Activated naive CD4-positive, alpha-beta T cell treated with Interleukin-2 at 50 U/mL for 16 hours (primary cell): ENCODE results near the gene OR1A2.
"Not testable (repeated sequence)": the region's sequence is repeated elsewhere in the genome, so short reads cannot be mapped to it uniquely, and the experiment has no call there.

ENCODE experiments used
- DNase-seq: peaks from one replicate; pipeline ENCODE4 v3.0.0-alpha.2; 2020

Gene OR1A2, protein sequence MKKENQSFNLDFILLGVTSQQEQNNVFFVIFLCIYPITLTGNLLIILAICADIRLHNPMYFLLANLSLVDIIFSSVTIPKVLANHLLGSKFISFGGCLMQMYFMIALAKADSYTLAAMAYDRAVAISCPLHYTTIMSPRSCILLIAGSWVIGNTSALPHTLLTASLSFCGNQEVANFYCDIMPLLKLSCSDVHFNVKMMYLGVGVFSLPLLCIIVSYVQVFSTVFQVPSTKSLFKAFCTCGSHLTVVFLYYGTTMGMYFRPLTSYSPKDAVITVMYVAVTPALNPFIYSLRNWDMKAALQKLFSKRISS

DNA sequence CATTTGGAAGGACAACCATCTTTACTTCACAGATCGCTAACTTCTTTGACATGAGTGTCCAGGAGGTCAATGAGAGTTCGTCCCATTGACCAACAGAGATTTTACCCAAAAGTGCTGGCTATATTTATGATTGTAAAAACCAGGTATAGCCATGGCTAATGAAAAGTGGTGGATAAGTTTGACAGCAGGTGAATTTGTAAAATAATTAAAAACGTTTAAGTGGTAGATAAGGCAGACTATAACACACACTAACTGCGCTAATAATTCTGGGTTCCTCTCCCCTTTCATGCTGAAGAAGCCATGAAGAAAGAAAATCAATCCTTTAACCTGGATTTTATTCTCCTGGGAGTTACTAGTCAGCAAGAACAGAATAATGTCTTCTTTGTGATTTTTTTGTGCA lies at the start of gene OR1A2:
Gene OR1A2 (plus strand): TSS at position 301 of the 400 bp plus-strand sequence. CDS start 0 bp downstream, at position 301.
- DNase-seq = no peak

DNA sequence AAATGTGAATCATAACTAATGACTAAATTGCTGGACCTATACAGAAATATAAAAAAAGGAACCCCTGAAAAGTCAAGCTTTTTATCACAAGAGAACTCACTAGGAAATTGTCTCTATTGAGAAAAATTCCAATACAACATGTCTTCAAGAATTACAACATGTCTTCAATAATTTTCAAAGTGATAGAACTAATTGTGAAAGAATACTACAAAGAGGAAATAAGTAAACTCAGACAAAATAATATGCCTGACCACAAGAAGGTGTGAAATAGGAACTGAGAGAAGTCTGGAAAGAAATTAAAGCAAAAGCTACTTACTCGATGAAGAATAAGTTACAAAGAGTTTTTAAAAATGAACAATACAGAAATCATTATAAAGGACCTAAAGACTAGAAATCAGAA lies 40.1 kb upstream of the OR1A2 start:
- no peak for DNase-seq

DNA sequence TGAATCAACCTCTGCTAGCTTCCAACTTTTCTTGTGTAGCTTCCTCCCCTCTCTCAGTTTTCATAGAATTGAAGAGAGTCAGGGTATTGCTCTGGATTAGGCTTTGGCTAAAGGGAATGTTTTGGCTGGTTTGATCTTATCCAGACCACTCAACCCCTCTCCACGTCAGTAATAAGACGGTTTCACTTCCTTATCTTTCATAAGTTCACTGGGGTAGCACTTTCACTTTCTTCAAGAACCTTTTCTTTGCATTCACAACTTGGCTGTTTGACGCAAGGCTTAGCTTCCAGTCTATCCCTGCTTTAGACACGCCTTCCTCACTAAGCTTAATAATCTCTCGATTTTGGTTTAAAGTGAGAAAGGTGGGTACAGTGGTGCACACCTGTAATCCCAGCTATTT lies 29.7 kb upstream of the OR1A2 start:
- no peak for DNase-seq

DNA sequence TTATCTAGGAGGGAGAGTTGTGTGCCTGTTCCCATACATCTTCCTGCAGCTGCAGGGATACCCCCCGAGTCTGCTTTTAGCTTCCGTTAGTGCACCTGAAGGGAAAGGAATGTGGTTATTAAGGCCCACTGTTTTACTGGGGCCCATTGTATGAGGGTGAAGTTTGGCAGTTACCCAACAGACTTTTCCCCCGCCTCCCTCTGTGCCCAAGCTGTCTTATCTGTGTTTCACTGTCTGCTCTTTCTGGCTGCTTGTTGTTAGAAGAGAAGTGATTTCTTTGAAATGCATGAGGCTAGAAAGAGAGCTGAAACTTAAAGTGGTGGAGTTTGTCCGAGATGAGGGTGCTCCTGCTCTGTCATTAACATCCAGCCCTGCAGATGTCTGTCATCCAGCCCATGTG lies 7.4 kb upstream of the OR1A2 start:
- DNase-seq = no peak

DNA sequence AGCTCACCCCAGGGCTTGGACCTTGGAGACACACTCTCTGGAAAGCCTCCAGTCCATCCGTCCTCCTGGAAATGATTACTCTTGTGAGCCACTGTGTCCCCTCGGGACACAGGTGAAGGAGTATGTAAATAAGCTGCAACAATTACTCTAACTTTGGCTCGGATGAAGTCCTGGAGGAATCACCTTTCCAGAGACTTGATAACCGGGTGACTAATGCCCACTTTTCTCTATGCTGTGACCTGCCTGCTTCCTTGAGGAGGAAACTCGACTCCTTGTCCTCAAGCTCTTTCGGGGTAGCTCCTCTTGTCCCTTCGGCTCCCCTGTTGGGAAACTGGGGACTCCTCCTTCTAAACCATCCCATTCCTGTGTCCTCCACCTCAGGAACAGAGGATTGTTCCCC lies 10.0 kb downstream of the OR1A2 start, which contains the start of gene OR1A1:
Gene OR1A1 (plus strand): TSS at position 301 of the 400 bp plus-strand sequence. CDS start 7,954 bp downstream, outside the sequence.
- DNase-seq = no peak

DNA sequence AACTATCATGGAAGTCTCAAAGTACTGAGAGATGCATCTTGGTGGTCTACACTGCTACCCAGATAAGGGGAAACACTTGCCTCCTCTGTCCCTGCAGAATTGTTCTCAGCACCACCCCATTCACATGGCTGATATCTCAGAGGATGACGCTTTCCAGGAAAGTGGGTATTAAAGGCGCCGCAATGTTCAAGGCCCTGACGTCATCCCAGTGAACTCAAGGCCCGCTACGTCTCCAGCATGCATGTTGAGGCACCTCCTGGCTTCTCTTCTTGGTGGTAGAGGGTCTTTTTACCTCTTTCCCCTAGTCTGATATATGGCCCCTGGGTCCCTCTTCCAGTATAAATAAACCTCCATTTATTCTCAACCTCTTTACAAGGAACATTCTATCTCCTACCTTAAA lies 11.2 kb downstream of the OR1A2 start:
- DNase-seq = no peak

DNA sequence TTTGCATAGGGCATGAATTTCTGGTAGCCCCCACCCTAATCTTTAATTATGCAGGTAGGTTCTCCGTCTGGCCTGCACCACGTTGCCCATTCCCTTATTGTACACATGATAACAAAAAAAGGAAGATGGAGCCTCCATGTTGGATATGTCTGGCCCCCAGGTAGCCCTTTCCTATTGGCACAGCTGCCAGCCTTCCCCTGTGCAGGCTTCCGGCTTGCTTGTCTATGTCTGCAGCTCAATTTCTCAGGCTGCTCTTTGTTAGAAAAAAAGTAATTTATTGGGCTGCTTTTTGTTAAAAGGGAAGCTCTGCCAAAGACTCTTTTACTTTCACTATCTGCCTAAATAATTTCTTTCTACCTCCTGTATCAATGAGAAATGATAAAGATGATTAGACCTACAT lies 15.7 kb downstream of the OR1A2 start:
- no peak for DNase-seq

DNA sequence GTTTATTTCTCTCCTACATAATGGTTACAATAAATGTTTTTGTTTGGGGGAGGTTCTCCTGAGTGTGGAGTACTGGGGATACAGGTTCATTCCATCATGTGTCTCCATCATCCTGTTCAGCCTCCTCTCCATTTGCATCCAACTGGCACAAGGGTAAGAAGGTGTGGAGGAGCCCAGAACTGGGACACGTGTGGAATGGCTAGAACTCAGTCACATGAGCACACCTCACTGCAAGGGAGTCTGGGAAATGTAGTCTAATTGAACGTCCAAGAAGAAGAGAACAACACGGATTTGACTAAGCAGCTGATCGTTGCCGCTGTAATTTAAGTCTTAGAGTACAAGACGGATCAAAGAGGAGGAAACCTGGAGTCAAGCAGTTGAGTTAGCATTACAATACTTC lies 16.3 kb downstream of the OR1A2 start:
- DNase-seq = no peak

DNA sequence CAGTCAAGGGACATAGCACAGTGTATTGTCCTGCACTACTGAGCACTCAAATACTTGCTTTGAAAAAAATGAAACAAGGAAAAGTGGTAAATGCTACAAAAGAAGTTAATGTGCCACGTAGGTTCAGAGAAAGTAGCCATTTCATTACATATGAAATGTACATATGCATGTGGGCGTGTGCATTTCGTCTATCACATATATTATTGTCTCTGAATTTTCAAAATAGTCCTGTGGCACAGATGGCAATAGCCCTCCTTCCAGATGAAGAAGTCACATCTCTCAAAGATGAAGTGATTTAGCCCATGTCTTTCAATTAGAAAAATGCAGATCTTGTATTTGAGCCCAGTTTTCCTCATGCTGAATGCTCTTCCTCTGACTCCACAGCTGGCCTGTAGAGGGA lies 22.7 kb downstream of the OR1A2 start:
- not testable (repeated sequence) for DNase-seq

DNA sequence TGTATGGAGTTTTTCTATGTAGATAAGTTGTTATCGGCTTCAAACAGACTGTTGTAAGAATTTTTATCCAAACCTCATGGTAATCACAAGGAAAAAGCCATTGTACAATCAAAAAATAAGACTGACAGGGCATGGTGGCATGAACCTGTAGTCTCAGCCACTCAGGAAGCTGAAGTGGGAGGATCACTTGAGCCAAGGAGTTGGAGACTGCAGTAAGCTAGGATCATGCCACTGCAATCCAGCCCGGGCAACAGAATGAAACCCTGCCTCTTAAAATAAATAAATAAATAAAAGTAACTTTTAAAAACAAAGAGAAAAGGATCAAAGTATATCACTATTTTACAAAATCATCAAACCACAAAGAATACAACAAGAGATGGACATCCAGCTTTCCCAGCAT lies 24.5 kb downstream of the OR1A2 start:
- no peak for DNase-seq

DNA sequence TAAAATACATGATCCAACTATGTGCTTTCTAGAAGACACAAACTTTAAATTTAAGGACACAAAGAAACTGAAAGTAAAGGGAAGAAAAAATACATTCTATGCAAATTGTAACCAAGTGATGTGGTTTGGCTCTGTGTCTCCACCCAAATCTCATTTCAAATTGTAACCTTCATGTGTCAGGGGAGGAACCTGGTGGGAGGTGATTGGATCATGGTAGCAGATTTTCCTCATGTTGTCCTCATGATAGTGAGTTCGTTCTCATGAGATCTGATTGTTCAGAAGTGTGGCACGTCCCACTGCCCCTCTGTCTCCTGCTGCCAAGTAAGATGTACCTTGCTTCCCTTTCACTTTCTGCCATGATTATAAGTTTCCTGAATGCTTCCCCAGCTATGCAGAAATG lies 25.2 kb downstream of the OR1A2 start:
- DNase-seq = no peak

DNA sequence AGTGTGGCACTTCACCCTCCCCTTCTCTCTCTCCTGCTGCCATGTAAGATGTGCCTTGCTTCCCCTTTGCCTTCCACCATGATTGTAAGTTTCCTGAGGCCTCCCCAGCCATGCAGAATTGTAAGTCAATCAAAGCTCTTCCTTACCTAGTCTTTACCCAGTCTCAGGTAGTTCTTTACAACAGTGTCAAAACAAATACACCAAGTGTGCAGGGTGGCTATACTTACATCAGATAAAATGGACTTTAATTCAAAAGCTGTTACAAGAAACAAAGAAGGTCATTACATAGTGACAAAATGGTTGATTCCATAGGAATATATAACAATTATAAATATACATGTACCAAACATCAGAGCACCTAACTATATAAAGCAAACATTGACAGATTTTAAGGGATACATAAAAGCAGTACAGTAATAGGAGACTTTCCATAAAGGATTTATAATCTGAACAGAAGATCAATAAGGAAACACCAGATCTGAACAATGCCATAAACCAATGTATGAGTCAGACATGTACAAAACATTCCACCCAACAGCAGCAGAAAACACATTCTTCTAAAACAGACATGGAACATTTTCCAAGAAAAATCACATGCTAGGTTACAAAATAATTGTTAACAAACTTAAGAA lies 27.5 kb downstream of the OR1A2 start:
- DNase-seq = not testable (repeated sequence)

DNA sequence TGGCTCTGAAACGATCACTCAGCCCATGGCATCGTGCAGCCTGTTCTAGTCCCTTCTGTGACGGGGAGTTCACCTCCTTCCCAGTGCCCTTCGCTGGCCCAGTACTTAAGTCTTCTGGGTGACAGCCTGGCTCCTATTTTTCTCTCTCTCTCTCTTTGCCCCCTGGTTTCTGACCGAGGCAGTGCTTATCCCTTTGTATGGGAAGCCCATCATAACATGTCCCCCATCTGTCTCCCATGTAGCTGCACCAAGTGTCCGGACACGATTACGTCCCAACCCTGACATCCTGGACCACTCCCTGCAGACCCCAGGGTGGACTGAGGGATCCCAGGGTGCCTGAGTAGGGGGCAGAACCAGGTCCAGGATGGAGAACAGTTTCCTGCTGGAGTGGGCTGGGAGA lies 35.0 kb downstream of the OR1A2 start:
- DNase-seq = not testable (repeated sequence)

DNA sequence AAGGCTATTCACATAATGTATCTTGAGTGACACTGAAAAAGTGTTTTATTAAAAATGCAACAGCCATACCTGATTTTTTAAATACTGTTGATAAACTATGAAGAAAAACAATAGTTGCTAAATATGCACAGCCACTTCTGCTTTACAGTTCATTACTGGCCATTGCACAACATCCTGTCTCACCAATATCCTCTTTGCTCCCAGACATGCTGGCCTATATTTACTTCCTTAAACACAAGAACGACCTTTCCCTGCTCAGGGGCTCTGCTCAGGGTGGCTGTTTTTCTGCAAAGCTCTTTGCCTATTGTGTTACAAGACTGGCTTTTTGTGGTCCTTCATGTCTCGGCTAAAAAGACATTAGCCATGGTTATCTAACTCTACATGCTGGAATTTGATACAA lies 41.4 kb downstream of the OR1A2 start:
- DNase-seq = not testable (repeated sequence)

DNA sequence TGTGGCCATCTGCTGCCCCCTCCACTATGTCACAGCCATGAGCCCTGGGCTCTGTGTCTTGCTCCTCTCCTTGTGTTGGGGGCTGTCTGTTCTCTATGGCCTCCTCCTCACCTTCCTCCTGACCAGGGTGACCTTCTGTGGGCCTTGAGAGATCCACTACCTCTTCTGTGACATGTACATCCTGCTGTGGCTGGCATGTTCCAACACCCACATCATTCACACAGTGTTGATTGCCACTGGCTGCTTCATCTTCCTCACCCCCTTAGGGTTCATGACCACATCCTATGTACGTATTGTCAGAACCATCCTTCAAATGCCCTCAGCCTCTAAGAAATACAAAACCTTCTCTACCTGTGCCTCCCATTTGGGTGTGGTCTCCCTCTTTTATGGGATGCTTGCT lies 43.7 kb downstream of the OR1A2 start:
- not testable (repeated sequence) for DNase-seq

DNA sequence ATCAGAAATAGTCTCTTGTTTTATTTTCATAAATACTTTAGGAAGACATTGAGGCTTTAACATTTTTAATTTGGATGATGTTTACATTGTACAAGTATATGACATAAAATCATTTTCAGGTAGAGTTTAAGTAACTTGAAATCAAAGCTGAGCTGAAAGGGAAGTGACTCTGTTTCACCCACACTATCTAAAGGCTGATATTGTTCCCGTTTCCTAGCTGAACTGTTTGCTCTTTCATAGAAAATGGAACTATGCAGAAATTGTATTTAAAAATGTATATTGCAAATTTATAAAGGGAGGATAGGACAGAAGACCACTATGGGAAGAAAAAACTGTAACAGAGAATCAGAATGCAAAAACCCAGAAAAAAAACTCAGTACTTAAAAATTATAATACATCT lies 47.5 kb downstream of the OR1A2 start:
- DNase-seq = not testable (repeated sequence)
